GM19324 (cell line): ENCODE measurements around the gene TAF1B.

Experiments used
- ATAC-seq: cut with Tn5 transposase; IDR thresholded peaks from one replicate; pipeline ENCODE4 v1.9.1; 2021; ENCODE audit warnings: mild to moderate bottlenecking, moderate library complexity; ENCODE audit not compliant: unreplicated experiment, low FRiP score

Gene TAF1B

GRCh38 chr2:9981655-9982054 lies 138.4 kb downstream of the TAF1B start:
- no peak for ATAC-seq

GRCh38 chr2:9982248-9982647 lies 139.0 kb downstream of the TAF1B start:
- ATAC-seq: no peak

- ATAC-seq: no peak
Observed at GRCh38 chr2:9982891-9983290, 139.6 kb downstream of the TAF1B start.

GRCh38 chr2:9983401-9984216 lies 140.3 kb downstream of the TAF1B start:
- ATAC-seq: no peak
